Bronchus fibroblast of lung (primary cell): ENCODE data around the gene KRTAP5-5. TPM values are rescaled to one million over a fixed set of nuclear protein-coding genes. Genes with fewer than 3 reads are reported as not detected.

Experiments
- total RNA-seq: library from RNA; depleted of rRNA; stranded (reverse); fragments of >200 nt; gene quantifications from 2 replicates; pipeline ENCODE4 v1.2.3, GENCODE V29; 2015

Gene KRTAP5-5
- total RNA-seq, result not detected in 2 replicates

GRCh38 chr11:1629326-1630185 is at the start of gene KRTAP5-5:
TSS of gene KRTAP5-5 (plus strand) at chr11:1629775. CDS start at chr11:1629841, 66 bp downstream.

GRCh38 chr11:1584661-1585370 is 44.8 kb upstream of the KRTAP5-5 start, which contains the start of gene KRTAP5-1:
TSS of gene KRTAP5-1 (minus strand) at chr11:1585283. CDS start at chr11:1585249, 34 bp downstream.

GRCh38 chr11:1597994-1598380 is 31.6 kb upstream of the KRTAP5-5 start, which contains the start of gene KRTAP5-2:
TSS of gene KRTAP5-2 (minus strand) at chr11:1598294. CDS start at chr11:1598250, 44 bp downstream.

GRCh38 chr11:1608363-1608762 is 21.2 kb upstream of the KRTAP5-5 start, which contains the start of gene KRTAP5-3:
TSS of gene KRTAP5-3 (minus strand) at chr11:1608463. CDS start at chr11:1608385, 78 bp downstream.

GRCh38 chr11:1622086-1622485 is 7.5 kb upstream of the KRTAP5-5 start, which contains the start of gene KRTAP5-4:
TSS of gene KRTAP5-4 (minus strand) at chr11:1622138. CDS start at chr11:1622093, 45 bp downstream.

Other genes with a start within 250 kb of the KRTAP5-5 start
- gene BRSK2, start 239.8 kb upstream of the KRTAP5-5 start, total RNA-seq, result 0.15 TPM in 1 of 2 replicates, not detected in the other
- 12.4 and 14.4 TPM in 2 replicates for gene MOB2, start 143.0 kb upstream of the KRTAP5-5 start, total RNA-seq
- gene DUSP8, start 57.5 kb upstream of the KRTAP5-5 start, total RNA-seq, result 0.50 and 0.74 TPM in 2 replicates
- not detected in 2 replicates for gene KRTAP5-1, start 44.5 kb upstream of the KRTAP5-5 start, total RNA-seq
- not detected in 2 replicates for gene KRTAP5-2, start 31.5 kb upstream of the KRTAP5-5 start, total RNA-seq
- not detected in 2 replicates for gene KRTAP5-3, start 21.3 kb upstream of the KRTAP5-5 start, total RNA-seq
- gene KRTAP5-4, start 7.6 kb upstream of the KRTAP5-5 start, total RNA-seq, result not detected in 2 replicates
- not detected in 2 replicates for gene KRTAP5-6, start 67.4 kb downstream of the KRTAP5-5 start, total RNA-seq
- under 0.01 TPM in 1 of 2 replicates, not detected in the other for gene IFITM10, start 120.8 kb downstream of the KRTAP5-5 start, total RNA-seq
- gene CTSD, start 134.2 kb downstream of the KRTAP5-5 start, total RNA-seq, result 133 and 142 TPM in 2 replicates
- gene SYT8, start 205.2 kb downstream of the KRTAP5-5 start, total RNA-seq, result 0.15 TPM in 1 of 2 replicates, not detected in the other
- not detected in 2 replicates for gene TNNI2, start 209.2 kb downstream of the KRTAP5-5 start, total RNA-seq
- gene LSP1, start 223.3 kb downstream of the KRTAP5-5 start, total RNA-seq, result 2.0 and 2.7 TPM in 2 replicates